Measurements from ENCODE around the gene TMBIM1.

The TMBIM1 gene

GRCh38 chr2:218253232-218253625 lies 39.1 kb downstream of the TMBIM1 start:
- no peak for DNase-seq

GRCh38 chr2:218252509-218253231 lies 39.6 kb downstream of the TMBIM1 start:
- DNase-seq: no peak

- no peak for DNase-seq
Measured at GRCh38 chr2:218249691-218250090, 42.6 kb downstream of the TMBIM1 start.

GRCh38 chr2:218245214-218245613 lies 47.1 kb downstream of the TMBIM1 start:
- DNase-seq: no peak

GRCh38 chr2:218244665-218245064 lies 47.6 kb downstream of the TMBIM1 start:
- DNase-seq: no peak

- no peak for DNase-seq
Measured at GRCh38 chr2:218244204-218244603, 48.1 kb downstream of the TMBIM1 start.

GRCh38 chr2:218238887-218239286 lies 53.4 kb downstream of the TMBIM1 start:
- no peak for DNase-seq

- no peak for DNase-seq
Measured at GRCh38 chr2:218236829-218237228, 55.5 kb downstream of the TMBIM1 start.

GRCh38 chr2:218235017-218235416 lies 57.3 kb downstream of the TMBIM1 start:
- no peak for DNase-seq

- no peak for DNase-seq
Measured at GRCh38 chr2:218234521-218234920, 57.8 kb downstream of the TMBIM1 start.

- no peak for DNase-seq
Measured at GRCh38 chr2:218233543-218233942, 58.8 kb downstream of the TMBIM1 start.

GRCh38 chr2:218230882-218231281 lies 61.4 kb downstream of the TMBIM1 start:
- DNase-seq: peak in 1 of 6 experiments; percentile 9

- DNase-seq: no peak
Measured at GRCh38 chr2:218229851-218230250, 62.5 kb downstream of the TMBIM1 start.

- peak in 3 of 6 experiments; percentile 46 to 51 (median 49) for DNase-seq
Measured at GRCh38 chr2:218229239-218229638, 63.1 kb downstream of the TMBIM1 start.

GRCh38 chr2:218228366-218229090 lies 63.8 kb downstream of the TMBIM1 start:
- DNase-seq: no peak

- DNase-seq: no peak
Measured at GRCh38 chr2:218226903-218227302, 65.4 kb downstream of the TMBIM1 start.

All from stimulated activated naive CD4-positive, alpha-beta T cell (primary cell).